Keratinocyte (primary cell): ENCODE results near the gene NPFFR1. TPM values are rescaled to one million over a fixed set of nuclear protein-coding genes. Genes with fewer than 3 reads are reported as not detected.
"Not testable (repeated sequence)": the region's sequence is repeated elsewhere in the genome, so short reads cannot be mapped to it uniquely, and the experiment has no call there.

ENCODE experiments used
- DNase-seq: peaks from one replicate; pipeline ENCODE4 v3.0.0-alpha.2; 2011; ENCODE audit warnings: low read depth, missing footprints, low spot score
- FAIRE-seq: peaks from 2 replicates; lab custom pipeline; 2011; peaks lifted over from hg19 to GRCh38; lab: Jason Lieb, UNC
- H2AFZ ChIP-seq: 2 replicates; pipeline ENCODE4 v1.6.0; 2012; ENCODE audit warnings: low read length, control low read depth, inconsistent platforms; ENCODE audit not compliant: control insufficient read depth
- H3K27ac ChIP-seq: 2 replicates; pipeline ENCODE4 v1.5.1; 2011; ENCODE audit warnings: low read length; ENCODE audit not compliant: control insufficient read depth, insufficient read depth
- H3K27me3 ChIP-seq: 3 replicates; pipeline ENCODE4 v1.6.0; 2011; ENCODE audit warnings: low read length; ENCODE audit not compliant: control insufficient read depth, insufficient read depth; ENCODE audit errors: extremely low read depth
- H3K36me3 ChIP-seq, 2 experiments: 2 replicates in 1 of 2; 3 replicates in 1 of 2; pipeline ENCODE4 v1.5.1; 2011; ENCODE audit warnings: low read length in 2 of 2, mild to moderate bottlenecking in 1 of 2; ENCODE audit not compliant: control insufficient read depth in 2 of 2, insufficient read depth in 2 of 2; ENCODE audit errors: extremely low read depth in 1 of 2
- H3K4me1 ChIP-seq: 3 replicates; pipeline ENCODE4 v1.5.1; 2011; ENCODE audit warnings: low read length; ENCODE audit not compliant: control insufficient read depth, insufficient read depth; ENCODE audit errors: extremely low read depth
- H3K4me2 ChIP-seq: 3 replicates; pipeline ENCODE4 v1.6.0; 2011; ENCODE audit warnings: low read depth, low read length; ENCODE audit not compliant: control insufficient read depth, insufficient read depth; ENCODE audit errors: extremely low read depth
- H3K4me3 ChIP-seq, 3 experiments: fragments of 200-600 bp in 1 of 3; sonication (generic) in 1 of 3; 2 replicates in 2 of 3; 3 replicates in 1 of 3; pipeline ENCODE4 v1.5.1; 2011 to 2016; ENCODE audit warnings: low read length in 3 of 3, mild to moderate bottlenecking in 3 of 3, control low read depth in 2 of 3, inconsistent platforms in 1 of 3, low read depth in 1 of 3, mixed read lengths in 1 of 3, mixed run types in 1 of 3, moderate library complexity in 1 of 3; ENCODE audit not compliant: control insufficient read depth in 2 of 3, insufficient read depth in 2 of 3; ENCODE audit errors: extremely low read depth in 1 of 3
- H3K79me2 ChIP-seq: 2 replicates; pipeline ENCODE4 v1.6.0; 2012; ENCODE audit warnings: low read length; ENCODE audit not compliant: control insufficient read depth, insufficient read depth
- H3K9ac ChIP-seq: 3 replicates; pipeline ENCODE4 v1.6.0; 2011; ENCODE audit warnings: low read length; ENCODE audit not compliant: control insufficient read depth, insufficient read depth; ENCODE audit errors: extremely low read depth
- H3K9me1 ChIP-seq: 3 replicates; pipeline ENCODE4 v1.6.0; 2011; ENCODE audit warnings: low read length; ENCODE audit not compliant: control insufficient read depth, insufficient read depth; ENCODE audit errors: extremely low read depth
- H3K9me3 ChIP-seq: 2 replicates; pipeline ENCODE4 v1.5.1; 2012; ENCODE audit warnings: low read depth, low read length; ENCODE audit not compliant: control insufficient read depth
- H4K20me1 ChIP-seq: 3 replicates; pipeline ENCODE4 v1.6.0; 2011; ENCODE audit warnings: low read length; ENCODE audit not compliant: control insufficient read depth, insufficient read depth; ENCODE audit errors: extremely low read depth
- CTCF ChIP-seq, 3 experiments: IDR thresholded peaks in 1 of 3; conservative IDR thresholded peaks in 1 of 3; optimal IDR thresholded peaks in 1 of 3; 2 replicates in 2 of 3; 3 replicates in 1 of 3; pipeline versions ENCODE3 to v1.5.1; 2011; ENCODE audit warnings: low read length in 3 of 3, mild to moderate bottlenecking in 3 of 3, moderate library complexity in 2 of 3, control low read depth in 1 of 3, inconsistent platforms in 1 of 3; ENCODE audit not compliant: insufficient read depth in 2 of 3; ENCODE audit errors: extremely low read depth in 1 of 3
- EZH2 ChIP-seq: IDR thresholded peaks from one replicate; pipeline ENCODE4 v1.6.1; 2012; ENCODE audit warnings: inconsistent platforms, mild to moderate bottlenecking, low read length, moderate library complexity
- dilution Hi-C: fragments of 300-500 bp; cut with MboI; formaldehyde crosslinking; loops from one replicate; pipeline ENCODE4 v1.7.0; 2020; ENCODE audit warnings: low sequenced_read_pairs; ENCODE audit not compliant: extremely low pct_ligation_motif_present
- polyA plus RNA-seq, 5 experiments: library from polyadenylated mRNA; depleted of rRNA in 3 of 5; stranded (reverse) in 3 of 5; stranded (forward) in 1 of 5; unstranded in 1 of 5; fragments of >200 nt; gene quantifications; 1 replicate in 1 of 5; 2 replicates in 3 of 5; 3 replicates in 1 of 5; pipeline versions ENCODE4 v1.2.1 to v1.2.3, GENCODE V29; 2011 to 2012; ENCODE audit warnings: missing spikeins in 2 of 5, low read depth in 1 of 5, low replicate concordance in 1 of 5

The NPFFR1 gene
- polyA plus RNA-seq, 1 donor (not counting 4 experiments of a cell fraction or from before 2014, with no cell fraction given), result not detected

DNA sequence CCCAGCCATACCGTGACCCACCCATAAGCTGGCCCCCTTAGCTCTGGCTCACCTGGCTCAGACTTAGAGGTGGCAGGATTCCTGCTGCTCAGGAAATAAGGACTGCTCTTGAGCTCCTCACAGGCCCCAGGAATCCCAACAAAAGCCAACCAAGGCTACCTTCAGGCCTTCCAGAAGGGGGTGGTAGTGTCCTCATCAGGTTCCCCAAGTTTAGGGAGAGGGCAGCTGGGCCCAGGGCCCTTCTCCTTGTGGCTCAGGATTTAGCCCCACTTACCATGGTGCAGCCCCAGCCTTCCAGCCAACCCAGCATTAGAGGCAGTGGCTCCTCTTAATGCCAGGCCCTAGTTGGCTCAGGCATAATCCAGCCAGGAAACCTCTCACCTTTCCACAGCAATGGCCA is 23.5 kb downstream of the NPFFR1 start:
- DNase-seq (no peak), FAIRE-seq (no peak)
- H3K27me3 ChIP-seq, result peaks cover 2% of the 10 kb centered on the region
- H3K27ac ChIP-seq, result no peak overlapping the region
- no peaks in the 10 kb centered on the region for H4K20me1 ChIP-seq
- H3K4me2 ChIP-seq, result no peak overlapping the region
- no peaks in the 10 kb centered on the region for H3K9me1 ChIP-seq
- H3K79me2 ChIP-seq, result no peaks in the 10 kb centered on the region
- H3K4me3 ChIP-seq, result no peak overlapping the region
- no peaks in the 10 kb centered on the region for H3K36me3 ChIP-seq
- dilution Hi-C loops, result no loop called here
- H3K9me3 ChIP-seq, result peaks cover 3% of the 10 kb centered on the region
- no peak overlapping the region for H2AFZ ChIP-seq
- no peak overlapping the region for H3K9ac ChIP-seq
- TF ChIP-seq CTCF (optimal IDR thresholded peaks at IDR 0.05 in 1 of 3, IDR thresholded peaks at IDR 0.05 in 1 of 3, conservative IDR thresholded peaks at IDR 0.05 in 1 of 3; ENCODE audit: extremely low read depth in 1 of 3, insufficient read depth in 2 of 3, low read length in 3 of 3) (no peak), EZH2 (no peak)
- H3K4me1 ChIP-seq, result peaks cover 5% of the 10 kb centered on the region

GRCh38 chr10:70258216-70258615 is 25.6 kb downstream of the NPFFR1 start:
- no peak overlapping the region for H3K27ac ChIP-seq
- TF ChIP-seq EZH2, result no peak
- no peak for TF ChIP-seq CTCF (optimal IDR thresholded peaks at IDR 0.05 in 1 of 3, IDR thresholded peaks at IDR 0.05 in 1 of 3, conservative IDR thresholded peaks at IDR 0.05 in 1 of 3; ENCODE audit: extremely low read depth in 1 of 3, insufficient read depth in 2 of 3, low read length in 3 of 3)

DNA sequence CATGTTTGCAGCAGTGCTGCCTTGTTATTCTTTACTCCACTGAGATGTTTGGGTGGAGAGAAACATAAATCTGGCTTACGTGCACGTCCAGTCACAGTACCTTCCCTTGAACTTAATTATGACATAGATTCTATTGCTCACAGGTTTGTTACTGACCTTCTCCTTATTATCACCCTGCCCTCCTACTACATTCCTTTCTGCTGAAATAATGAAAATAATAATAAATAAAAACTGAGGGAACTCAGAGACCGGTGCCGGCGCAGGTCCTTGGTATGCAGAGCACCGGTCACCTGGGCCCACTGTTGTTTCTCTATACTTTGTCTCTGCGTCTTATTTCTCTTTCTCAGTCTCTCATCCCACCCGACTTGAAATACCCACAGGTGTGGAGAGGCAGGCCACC is 26.0 kb downstream of the NPFFR1 start:
- H3K4me3 ChIP-seq, H3K9ac ChIP-seq, dilution Hi-C loops, H3K9me1 ChIP-seq, FAIRE-seq, H4K20me1 ChIP-seq, H3K4me2 ChIP-seq, DNase-seq, H3K79me2 ChIP-seq, H3K9me3 ChIP-seq, H2AFZ ChIP-seq, H3K4me1 ChIP-seq, H3K27ac ChIP-seq, H3K36me3 ChIP-seq: not testable (repeated sequence)
- peaks cover 14% of the 10 kb centered on the region for H3K27me3 ChIP-seq

More at GRCh38 chr10:70258216-70258615, 25.6 kb downstream of the NPFFR1 start:
- FAIRE-seq (no peak), DNase-seq (no peak)
- Histone ChIP-seq H4K20me1 (no peaks in the 10 kb centered on the region), H3K9me1 (no peaks in the 10 kb centered on the region), H3K4me2 (no peak overlapping the region), H3K4me3 (no peak overlapping the region), H3K79me2 (no peaks in the 10 kb centered on the region), H3K4me1 (peaks cover 5% of the 10 kb centered on the region), H3K27me3 (peaks cover 14% of the 10 kb centered on the region), H3K9ac (no peak overlapping the region), H3K9me3 (peaks cover 3% of the 10 kb centered on the region), H2AFZ (no peak overlapping the region), H3K36me3 (no peaks in the 10 kb centered on the region)
- dilution Hi-C loops, result no loop called here
